SH-SY5Y (cell line): ENCODE measurements around the gene MAG.

Experiments used
- GATA2 ChIP-seq: IDR thresholded peaks from 2 replicates; pipeline ENCODE4 v1.6.1; 2011; ENCODE audit warnings: mild to moderate bottlenecking, low read depth, low read length
- GATA3 ChIP-seq: IDR thresholded peaks from 2 replicates; pipeline ENCODE4 v1.6.1; 2011; ENCODE audit warnings: low read depth, mild to moderate bottlenecking, low read length, moderate library complexity

Gene MAG

DNA sequence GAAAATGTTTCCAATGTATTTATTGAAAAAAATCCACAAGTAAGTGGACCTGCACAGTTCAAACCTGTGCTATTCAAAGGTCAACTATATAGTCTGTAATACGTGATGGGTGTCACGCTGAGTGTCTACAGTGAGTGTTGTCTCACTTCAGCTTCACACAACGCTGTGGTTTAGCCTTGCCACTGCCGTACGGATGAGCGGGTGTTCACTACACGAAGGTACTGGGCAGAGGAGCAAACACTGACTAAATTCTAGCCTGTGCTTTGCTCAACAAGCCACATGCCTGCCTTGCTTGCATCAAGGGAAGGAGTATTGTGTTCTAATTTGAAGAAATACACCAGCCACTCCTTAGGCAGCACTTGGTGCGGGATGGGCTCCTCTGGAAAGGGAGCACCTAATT is 62.9 kb downstream of the MAG start:
- TF ChIP-seq GATA2 (no peak), GATA3 (no peak)

DNA sequence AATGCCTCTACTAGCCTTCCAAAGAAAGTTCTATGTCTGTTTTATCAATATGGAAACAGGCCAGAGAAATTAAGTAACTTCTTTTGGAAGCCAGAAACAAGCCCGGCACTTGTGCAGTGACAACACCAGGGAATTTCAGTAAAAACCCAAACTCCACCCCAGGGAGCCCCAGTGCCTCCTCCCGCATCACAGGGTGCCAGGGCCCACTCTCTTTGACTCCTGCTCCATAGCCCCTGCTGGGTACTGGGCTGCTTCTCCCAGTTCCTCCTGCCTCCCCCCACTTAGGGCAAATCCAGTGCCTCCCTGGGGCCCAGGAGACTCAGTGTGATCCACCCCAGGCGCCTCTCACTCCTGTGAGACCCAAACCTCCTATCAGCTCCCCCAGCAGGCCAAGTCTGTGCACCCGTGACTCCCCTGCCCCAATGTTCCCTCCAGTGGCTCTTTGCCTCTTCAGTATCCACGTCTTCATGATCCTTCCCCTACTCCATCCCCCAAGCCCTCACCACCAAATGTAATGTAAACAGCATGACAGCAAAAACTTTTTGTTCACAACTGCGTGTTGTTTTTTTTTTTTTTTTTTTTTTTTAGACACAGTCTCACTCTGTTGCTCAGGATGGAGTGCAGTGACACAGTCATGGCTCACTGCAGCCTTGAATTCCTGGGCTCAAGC is 64.0 kb downstream of the MAG start:
- TF ChIP-seq GATA2 (no peak), GATA3 (no peak)

DNA sequence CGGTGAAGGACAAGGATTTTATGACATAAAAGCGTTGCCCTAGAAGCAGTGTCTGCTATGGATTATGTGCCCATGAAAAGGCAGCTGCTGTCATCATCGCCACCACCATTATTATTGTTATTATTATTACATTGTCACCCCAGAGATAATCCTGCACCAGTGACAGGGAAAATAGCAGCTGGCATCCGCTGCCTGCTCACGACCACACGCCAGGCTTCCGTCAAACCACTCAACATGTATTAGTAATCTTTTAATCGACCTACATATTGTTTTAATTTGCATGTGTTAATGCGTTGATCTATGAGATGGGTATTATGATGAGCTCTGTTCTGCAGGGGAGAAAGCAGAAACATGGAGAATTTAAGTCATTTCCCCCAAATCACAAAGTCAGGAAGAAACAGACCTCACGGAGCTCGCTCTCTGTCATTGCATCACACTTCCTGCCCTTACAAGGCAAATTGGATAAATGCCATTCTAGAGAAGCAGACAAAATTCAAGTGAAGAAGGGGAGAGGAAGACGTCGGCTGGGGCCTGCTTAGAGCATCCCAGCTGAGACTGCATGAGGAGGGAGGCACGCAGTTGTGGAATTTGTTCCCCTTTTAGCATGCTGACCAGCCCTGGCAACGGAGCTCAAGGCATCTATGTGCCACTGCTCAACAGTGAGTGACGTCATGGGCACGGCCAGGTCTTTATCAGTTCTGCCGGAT is 66.1 kb downstream of the MAG start, which contains the start of gene FFAR3:
Gene FFAR3, plus strand, starts transcription at position 594 of the 707 bp plus-strand sequence. CDS start 431 bp downstream, outside the sequence.
- TF ChIP-seq GATA3, result no peak

DNA sequence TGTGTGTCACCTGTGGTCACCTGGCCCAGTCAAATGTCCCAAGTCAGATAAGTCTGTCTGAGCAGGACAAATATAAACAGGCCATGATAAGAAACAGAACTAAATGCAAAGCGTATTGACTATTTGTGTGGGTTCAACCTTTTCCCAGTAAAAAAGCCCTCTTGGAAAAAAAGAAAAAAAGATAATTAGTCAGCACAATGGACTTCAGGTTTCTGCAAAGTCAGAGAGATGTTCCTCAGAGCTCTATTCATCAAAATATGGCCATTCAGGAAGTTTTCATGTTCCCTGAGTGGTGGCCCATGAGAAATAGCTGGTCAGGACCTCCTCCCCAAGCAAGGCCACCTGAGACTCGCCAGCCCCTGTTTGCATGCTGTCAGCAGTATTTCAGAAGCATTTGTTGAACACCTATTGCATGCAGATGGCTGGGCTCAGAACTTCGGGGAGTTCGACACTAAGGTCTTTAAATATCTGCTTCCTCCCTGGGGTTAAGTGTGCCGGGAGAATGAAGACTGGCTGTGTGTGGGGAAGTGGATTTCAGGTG is 69.0 kb downstream of the MAG start:
- no peak for TF ChIP-seq GATA2
- TF ChIP-seq GATA3, result no peak

DNA sequence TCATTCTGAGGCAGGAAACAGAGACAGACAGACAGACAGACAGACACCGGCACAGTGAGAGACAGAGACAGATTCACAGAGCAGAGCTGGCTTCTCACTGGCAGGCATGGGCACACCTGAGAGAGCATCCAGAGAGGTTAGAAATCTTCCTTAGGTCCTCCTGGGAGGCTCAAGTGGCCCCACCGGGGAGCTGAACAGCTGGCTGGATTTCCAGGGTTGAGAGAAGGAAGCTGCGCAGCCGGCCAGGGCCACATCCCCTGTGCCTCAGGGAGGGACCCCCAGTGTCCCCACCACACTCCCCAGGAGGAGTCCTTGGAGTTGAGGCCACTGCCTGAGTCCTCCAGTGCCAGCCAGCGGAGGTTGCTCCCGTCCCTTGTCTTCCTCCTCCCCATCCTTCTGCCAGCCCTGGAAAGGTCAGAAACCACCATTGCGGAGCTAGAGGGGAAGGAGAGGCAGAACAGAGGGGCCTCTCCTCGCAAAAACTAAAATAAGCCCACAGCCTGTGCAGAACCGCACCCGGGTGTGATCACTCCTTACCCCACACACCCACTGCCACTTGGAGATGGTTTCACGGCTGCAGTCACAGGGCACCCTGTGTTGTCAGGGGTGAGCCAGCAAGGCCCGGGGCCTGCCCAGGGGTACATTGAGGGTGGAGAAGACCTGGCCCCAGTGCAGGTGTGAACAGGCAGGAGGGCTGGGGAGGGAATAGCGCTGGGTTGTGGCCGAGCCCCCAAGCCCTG is 70.5 kb downstream of the MAG start:
- no peak for TF ChIP-seq GATA3
- no peak for TF ChIP-seq GATA2

DNA sequence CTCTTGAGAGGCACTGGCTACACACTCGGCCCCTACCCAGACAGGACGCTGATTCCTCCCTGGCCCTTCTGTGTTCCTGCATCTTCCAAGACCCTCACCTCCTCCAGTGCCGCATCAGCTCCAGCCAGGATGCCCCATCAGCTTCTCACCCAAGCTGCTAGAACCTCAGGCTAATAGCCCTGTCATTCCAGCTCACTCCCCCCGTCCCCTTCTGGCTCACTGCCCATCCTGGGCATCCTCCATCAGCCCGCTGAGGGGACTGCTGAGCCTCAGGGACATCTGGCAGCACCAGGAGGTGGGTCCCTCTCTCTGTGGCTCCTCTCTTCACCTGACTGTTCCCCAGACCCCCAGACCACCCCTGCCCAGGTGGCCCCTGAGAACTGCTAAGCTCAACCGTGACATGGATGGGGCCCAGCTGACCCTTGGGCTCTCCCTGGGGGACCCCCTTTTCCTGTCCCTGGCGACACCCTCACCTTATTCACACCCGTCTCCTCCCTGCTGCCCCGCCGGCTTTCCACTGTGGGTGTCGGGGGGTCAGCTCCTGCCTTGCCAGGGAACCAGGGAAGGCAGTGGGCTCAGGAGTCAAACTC is 71.1 kb downstream of the MAG start:
- TF ChIP-seq GATA3 (no peak), GATA2 (no peak)
